Dermis blood vessel endothelial cell (primary cell): ENCODE results near the gene TTC7B. TPM values are rescaled to one million over a fixed set of nuclear protein-coding genes. Genes with fewer than 3 reads are reported as not detected.
A peak's percentile ranks its signal among the peaks of the same experiment; 100 is the strongest.

Experiments
- DNase-seq: peaks from one replicate; pipeline ENCODE4 v3.0.0; 2010
- total RNA-seq: library from RNA; depleted of rRNA; stranded (reverse); fragments of >200 nt; gene quantifications from 2 replicates; pipeline ENCODE4 v1.2.3, GENCODE V29; 2014

Gene TTC7B
- total RNA-seq, 1 donor from 2014 or later = 37.1 TPM

- no peak for DNase-seq
These were observed 149.7 kb downstream of the TTC7B start for GRCh38 chr14:90666571-90666970.

- no peak for DNase-seq
These were observed 150.8 kb downstream of the TTC7B start for GRCh38 chr14:90665321-90666000.

GRCh38 chr14:90664911-90665310 lies 151.3 kb downstream of the TTC7B start:
- DNase-seq = no peak

GRCh38 chr14:90663680-90664079 lies 152.6 kb downstream of the TTC7B start:
- no peak for DNase-seq

GRCh38 chr14:90663140-90663539 lies 153.1 kb downstream of the TTC7B start:
- no peak for DNase-seq

GRCh38 chr14:90661866-90662265 lies 154.4 kb downstream of the TTC7B start:
- no peak for DNase-seq

- no peak for DNase-seq
These were observed 155.2 kb downstream of the TTC7B start for GRCh38 chr14:90660865-90661570.

GRCh38 chr14:90659156-90659555 lies 157.1 kb downstream of the TTC7B start:
- DNase-seq = no peak

GRCh38 chr14:90658541-90658967 lies 157.7 kb downstream of the TTC7B start:
- DNase-seq = no peak

GRCh38 chr14:90656973-90657372 lies 159.3 kb downstream of the TTC7B start:
- no peak for DNase-seq

- no peak for DNase-seq
These were observed 160.4 kb downstream of the TTC7B start for GRCh38 chr14:90655829-90656228.

- no peak for DNase-seq
These were observed 161.4 kb downstream of the TTC7B start for GRCh38 chr14:90654831-90655276.

- no peak for DNase-seq
These were observed 163.6 kb downstream of the TTC7B start for GRCh38 chr14:90652626-90653025.

- no peak for DNase-seq
These were observed 164.2 kb downstream of the TTC7B start for GRCh38 chr14:90651976-90652560.

- DNase-seq = no peak
These were observed 164.9 kb downstream of the TTC7B start for GRCh38 chr14:90651271-90651804.

- no peak for DNase-seq
These were observed 166.6 kb downstream of the TTC7B start for GRCh38 chr14:90649557-90650135.

GRCh38 chr14:90649083-90649482 lies 167.1 kb downstream of the TTC7B start:
- peak; percentile 74 for DNase-seq

GRCh38 chr14:90648421-90648820 lies 167.8 kb downstream of the TTC7B start:
- no peak for DNase-seq

- no peak for DNase-seq
These were observed 168.7 kb downstream of the TTC7B start for GRCh38 chr14:90647473-90648005.

GRCh38 chr14:90645842-90646443 lies 170.3 kb downstream of the TTC7B start:
- peak; percentile 70 for DNase-seq

- DNase-seq = no peak
These were observed 171.3 kb downstream of the TTC7B start for GRCh38 chr14:90644882-90645281.

- no peak for DNase-seq
These were observed 172.1 kb downstream of the TTC7B start for GRCh38 chr14:90643982-90644670.
